PC-3 (cell line): Measurements from ENCODE around the gene MYH7. TPM values are rescaled to one million over a fixed set of nuclear protein-coding genes. Genes with fewer than 3 reads are reported as not detected.

Experiments used
- ATAC-seq: fragments of 200-7000 bp; cut with Tn5 transposase; 2 replicates; pipeline ENCODE4 v1.9.1; 2020; ENCODE audit warnings: mild to moderate bottlenecking, moderate library complexity
- BruUV-seq: library from RNA; stranded (reverse); fragments of 400-500 nt; replicated peaks from 2 replicates; lab custom pipeline; 2021; lab: Mats Ljungman, UMichigan
- CTCF ChIA-PET: fragments of 300-600 bp; sonication (Branson Sonifier 250); formaldehyde crosslinking; loops from one replicate; lab custom pipeline; 2022; ENCODE audit warnings: antibody characterized with exemption; lab: Charles Lee
- POLR2A ChIA-PET: fragments of 300-600 bp; sonication (Branson Sonifier 250); formaldehyde crosslinking; loops from one replicate; lab custom pipeline; 2022; ENCODE audit warnings: antibody characterized with exemption; ENCODE audit not compliant: unreplicated experiment; lab: Charles Lee
- DNase-seq: peaks from one replicate; pipeline ENCODE4 v3.0.0-alpha.2; 2015
- H2AFZ ChIP-seq: fragments of 300-600 bp; sonication (generic); 2 replicates; pipeline ENCODE4 v1.6.0; 2016; ENCODE audit warnings: antibody characterized with exemption, low read length
- H3F3A ChIP-seq: fragments of 300-600 bp; sonication (generic); one replicate; pipeline ENCODE4 v1.6.0; 2017; ENCODE audit warnings: antibody characterized with exemption, low read length, control low read depth, mild to moderate bottlenecking; ENCODE audit not compliant: unreplicated experiment
- H3K27ac ChIP-seq: fragments of 300-600 bp; sonication (generic); 2 replicates; pipeline ENCODE4 v1.5.1; 2016; ENCODE audit warnings: mild to moderate bottlenecking, low read length
- H3K27me3 ChIP-seq: fragments of 300-600 bp; sonication (generic); 2 replicates; pipeline ENCODE4 v1.6.1; 2016; ENCODE audit warnings: low read length, mixed read lengths
- H3K36me3 ChIP-seq: fragments of 300-600 bp; sonication (generic); 2 replicates; pipeline ENCODE4 v1.6.1; 2016; ENCODE audit warnings: low read depth, mixed run types, low read length, mixed read lengths
- H3K4me1 ChIP-seq: fragments of 300-600 bp; sonication (generic); 2 replicates; pipeline ENCODE4 v1.5.1; 2016; ENCODE audit warnings: low read length; ENCODE audit not compliant: insufficient read depth
- H3K4me2 ChIP-seq: fragments of 300-600 bp; sonication (generic); 2 replicates; pipeline ENCODE4 v1.6.0; 2016; ENCODE audit warnings: low read length
- H3K4me3 ChIP-seq: fragments of 300-600 bp; sonication (generic); 2 replicates; pipeline ENCODE4 v1.5.1; 2016; ENCODE audit warnings: mild to moderate bottlenecking, low read length, mixed read lengths
- H3K79me2 ChIP-seq: fragments of 300-600 bp; sonication (generic); 2 replicates; pipeline ENCODE4 v1.6.1; 2017; ENCODE audit warnings: low read length, mixed read lengths
- H3K9ac ChIP-seq: fragments of 300-600 bp; sonication (generic); 2 replicates; pipeline ENCODE4 v1.6.0; 2016; ENCODE audit warnings: mild to moderate bottlenecking, low read length
- H3K9me2 ChIP-seq: fragments of 300-600 bp; sonication (generic); replicated peaks from 2 replicates; pipeline ENCODE4 v1.6.1; 2016; ENCODE audit warnings: mixed run types, low read length, mixed read lengths
- H3K9me3 ChIP-seq: fragments of 300-600 bp; sonication (generic); 2 replicates; pipeline ENCODE4 v1.6.1; 2016; ENCODE audit warnings: low read length, mixed read lengths
- H4K20me1 ChIP-seq: fragments of 300-600 bp; sonication (generic); 2 replicates; pipeline ENCODE4 v1.6.1; 2016; ENCODE audit warnings: low read length, mixed read lengths
- EZH2 ChIP-seq: fragments of 300-600 bp; sonication (generic); IDR thresholded peaks from one replicate; pipeline ENCODE4 v1.6.1; 2017; ENCODE audit warnings: antibody characterized with exemption, mild to moderate bottlenecking, low read length; ENCODE audit not compliant: unreplicated experiment
- EZH2phosphoT487 ChIP-seq: fragments of 300-600 bp; sonication (generic); IDR thresholded peaks from 2 replicates; pipeline ENCODE4 v1.6.1; 2018; ENCODE audit warnings: mild to moderate bottlenecking, antibody characterized with exemption, low read length, borderline replicate concordance
- intact Hi-C: fragments of 100-400 bp; cut with micrococcal nuclease; formaldehyde crosslinking; loops from 2 replicates; pipeline ENCODE4 v1.9.0; 2023
- total RNA-seq: library from RNA; depleted of rRNA; stranded (reverse); fragments of >200 nt; gene quantifications from 2 replicates; pipeline ENCODE4 v1.2.3, GENCODE V29; 2014
- TF ChIP-seq, protein P1 (sequence below): fragments of 300-600 bp; sonication (generic); conservative IDR thresholded peaks from 2 replicates; pipeline ENCODE4 v1.5.1; 2017; ENCODE audit warnings: antibody characterized with exemption, low read depth, mild to moderate bottlenecking, low read length

The MYH7 gene
- total RNA-seq, 1 experiment from 2014 or later: not detected

DNA sequence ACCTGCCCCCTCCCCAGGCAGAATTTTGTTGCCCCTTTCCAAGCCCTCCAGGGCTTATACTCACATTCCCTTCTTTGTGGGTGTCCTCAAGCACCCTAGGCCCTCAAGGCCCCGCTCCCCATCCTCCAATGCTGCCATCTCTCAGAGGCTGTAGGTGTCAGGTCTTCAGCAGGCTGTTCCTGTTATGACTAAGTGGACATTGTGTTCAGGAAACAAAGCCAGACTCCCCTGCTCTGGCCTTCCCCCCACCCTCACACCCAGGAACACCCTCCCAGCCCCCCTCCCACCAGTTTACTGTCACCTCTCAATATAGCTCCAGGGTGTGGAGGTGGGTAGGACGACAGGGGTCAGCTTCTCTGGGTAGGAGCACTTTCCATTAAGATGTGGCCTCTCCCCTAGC is 26.0 kb downstream of the MYH7 start:
- H3F3A ChIP-seq: no peaks in the 10 kb centered on the region
- no peaks in the 10 kb centered on the region for H3K9me2 ChIP-seq
- DNase-seq (no peak), ATAC-seq (no peak)
- H2AFZ ChIP-seq: no peak overlapping the region
- no peaks in the 10 kb centered on the region for H4K20me1 ChIP-seq
- H3K4me3 ChIP-seq: no peak overlapping the region
- H3K79me2 ChIP-seq: no peaks in the 10 kb centered on the region
- H3K27ac ChIP-seq: no peak overlapping the region
- CTCF ChIA-PET: no interaction called here
- BruUV-seq: no TSS peak
- intact Hi-C loops: no loop called here
- no peak overlapping the region for H3K4me2 ChIP-seq
- TF ChIP-seq, protein P1, sequence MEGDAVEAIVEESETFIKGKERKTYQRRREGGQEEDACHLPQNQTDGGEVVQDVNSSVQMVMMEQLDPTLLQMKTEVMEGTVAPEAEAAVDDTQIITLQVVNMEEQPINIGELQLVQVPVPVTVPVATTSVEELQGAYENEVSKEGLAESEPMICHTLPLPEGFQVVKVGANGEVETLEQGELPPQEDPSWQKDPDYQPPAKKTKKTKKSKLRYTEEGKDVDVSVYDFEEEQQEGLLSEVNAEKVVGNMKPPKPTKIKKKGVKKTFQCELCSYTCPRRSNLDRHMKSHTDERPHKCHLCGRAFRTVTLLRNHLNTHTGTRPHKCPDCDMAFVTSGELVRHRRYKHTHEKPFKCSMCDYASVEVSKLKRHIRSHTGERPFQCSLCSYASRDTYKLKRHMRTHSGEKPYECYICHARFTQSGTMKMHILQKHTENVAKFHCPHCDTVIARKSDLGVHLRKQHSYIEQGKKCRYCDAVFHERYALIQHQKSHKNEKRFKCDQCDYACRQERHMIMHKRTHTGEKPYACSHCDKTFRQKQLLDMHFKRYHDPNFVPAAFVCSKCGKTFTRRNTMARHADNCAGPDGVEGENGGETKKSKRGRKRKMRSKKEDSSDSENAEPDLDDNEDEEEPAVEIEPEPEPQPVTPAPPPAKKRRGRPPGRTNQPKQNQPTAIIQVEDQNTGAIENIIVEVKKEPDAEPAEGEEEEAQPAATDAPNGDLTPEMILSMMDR: no peak
- TF ChIP-seq EZH2phosphoT487 (no peak), EZH2 (no peak)
- no peaks in the 10 kb centered on the region for H3K36me3 ChIP-seq
- H3K4me1 ChIP-seq: no peaks in the 10 kb centered on the region
- H3K9me3 ChIP-seq: no peaks in the 10 kb centered on the region
- no peak overlapping the region for H3K9ac ChIP-seq
- POLR2A ChIA-PET: no interaction called here
- H3K27me3 ChIP-seq: peaks cover 82% of the 10 kb centered on the region

DNA sequence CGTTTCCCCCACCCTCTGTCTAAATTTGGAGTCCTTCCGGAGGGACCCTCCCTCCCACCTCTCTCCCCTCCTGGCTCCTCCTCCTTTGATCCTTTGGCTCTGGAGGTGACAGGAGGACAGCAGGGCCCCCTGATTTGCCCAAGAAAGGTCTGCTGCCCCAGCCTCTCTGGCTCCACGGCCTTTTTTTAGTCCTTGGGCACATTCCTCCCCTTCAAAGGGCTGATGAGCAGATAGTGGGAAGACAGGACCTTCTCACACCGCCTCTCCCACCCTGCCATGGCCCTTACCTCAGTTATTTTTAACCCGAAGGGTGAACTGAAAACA is 27.2 kb downstream of the MYH7 start:
- H2AFZ ChIP-seq: no peak overlapping the region
- no peaks in the 10 kb centered on the region for H3K36me3 ChIP-seq
- H3K9ac ChIP-seq: no peak overlapping the region
- no peaks in the 10 kb centered on the region for H3K9me2 ChIP-seq
- no peak overlapping the region for H3K4me3 ChIP-seq
- no peak for ATAC-seq
- H3K4me2 ChIP-seq: no peak overlapping the region
- H4K20me1 ChIP-seq: no peaks in the 10 kb centered on the region
- ChIA-PET CTCF (no interaction called here), POLR2A (no interaction called here)
- DNase-seq: no peak
- H3K4me1 ChIP-seq: no peaks in the 10 kb centered on the region
- TF ChIP-seq EZH2phosphoT487: no peak
- TF ChIP-seq EZH2: no peak
- TF ChIP-seq, protein P1: no peak
- no peaks in the 10 kb centered on the region for H3K9me3 ChIP-seq
- H3K27ac ChIP-seq: no peak overlapping the region
- H3K79me2 ChIP-seq: no peaks in the 10 kb centered on the region
- BruUV-seq: no TSS peak
- peaks cover 83% of the 10 kb centered on the region for H3K27me3 ChIP-seq
- H3F3A ChIP-seq: no peaks in the 10 kb centered on the region
- intact Hi-C loops: no loop called here

DNA sequence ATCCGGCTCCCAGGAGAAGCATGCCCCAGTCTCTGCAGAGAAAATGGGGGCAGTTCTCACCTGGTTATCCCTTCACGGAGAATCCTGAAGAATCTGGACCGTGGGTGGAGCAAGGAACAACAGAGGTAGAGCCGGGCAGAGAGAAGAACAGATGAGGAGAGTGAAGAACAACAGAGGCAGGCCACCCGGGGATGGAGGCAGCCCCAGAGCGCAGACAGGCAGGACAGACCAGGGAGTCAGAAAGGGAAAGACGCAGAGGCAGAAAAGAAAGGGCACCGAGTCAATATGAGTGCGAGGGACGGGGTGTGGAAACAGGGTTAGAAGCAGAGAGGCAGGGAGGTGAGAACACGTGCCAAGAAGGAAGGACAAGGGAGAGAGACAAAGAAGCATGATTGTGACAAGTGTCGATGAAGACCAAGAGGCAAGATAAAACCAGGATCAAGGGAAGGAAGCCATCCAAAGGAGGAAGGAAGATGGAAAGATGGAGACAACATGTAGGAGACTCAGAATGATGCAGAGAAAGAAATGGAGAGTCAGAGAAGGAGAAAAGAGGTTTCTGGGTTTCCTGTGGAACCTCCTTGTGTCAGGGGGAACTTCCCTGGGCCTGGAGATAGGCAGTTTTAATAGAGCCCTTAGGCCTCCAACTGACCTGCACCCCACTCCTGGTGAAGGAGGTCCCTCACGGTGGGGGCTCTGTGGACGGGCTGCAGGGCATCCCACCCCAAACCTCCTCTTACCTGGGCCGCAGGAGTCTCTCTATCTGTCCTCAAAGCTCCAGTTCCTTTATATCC is 27.7 kb downstream of the MYH7 start, which contains the start of gene MYH6:
Gene MYH6, minus strand, starts transcription at position 758 of the 791 bp plus-strand sequence. CDS start 1,050 bp downstream, outside the sequence.
- TF ChIP-seq, protein P1: no peak
- no peak for TF ChIP-seq EZH2phosphoT487
- no peak for TF ChIP-seq EZH2
- BruUV-seq: no TSS peak

More for the DNA sequence above, 27.7 kb downstream of the MYH7 start, which contains the start of gene MYH6:
- no peak within 1 kb of the TSS for H3K9ac ChIP-seq
- no peaks in the 10 kb centered on the region for H3K4me1 ChIP-seq
- no peaks in the 10 kb centered on the region for H3K9me3 ChIP-seq
- H3K27me3 ChIP-seq: peaks cover 83% of the 10 kb centered on the region
- no peaks in the 10 kb centered on the region for H3F3A ChIP-seq
- no peak within 1 kb of the TSS for H3K4me2 ChIP-seq
- DNase-seq (no peak), ATAC-seq (no peak)
- CTCF ChIA-PET: no interaction called here
- H3K79me2 ChIP-seq: no peaks in the 10 kb centered on the region
- H3K27ac ChIP-seq: no peak within 1 kb of the TSS
- no peak within 1 kb of the TSS for H3K4me3 ChIP-seq
- no peaks in the 10 kb centered on the region for H3K9me2 ChIP-seq
- no peaks in the 10 kb centered on the region for H4K20me1 ChIP-seq
- H3K36me3 ChIP-seq: no peaks in the 10 kb centered on the region
- no peak within 1 kb of the TSS for H2AFZ ChIP-seq
- POLR2A ChIA-PET: no interaction called here
- intact Hi-C loops: no loop called here
